ENCODE results near the gene SLCO3A1.

The SLCO3A1 gene

GRCh38 chr15:91870876-91871537, 17.5 kb downstream of the SLCO3A1 start:
- Histone ChIP-seq H3K9me3 (no peaks in the 10 kb centered on the region), H3K27me3 (no peaks in the 10 kb centered on the region), H3K36me3 (peaks cover 10% of the 10 kb centered on the region), H3K4me3 (ENCODE audit: low read depth in 1 of 2, low read length in 1 of 2) (no peak overlapping the region), H3K27ac (no peak overlapping the region), H3K4me1 (ENCODE audit: control insufficient read depth in 1 of 2, insufficient read depth in 1 of 2, low read depth in 1 of 2, low read length in 1 of 2) (peaks cover 5 to 17% of the 10 kb centered on the region in 2 experiments)
- TF ChIP-seq, protein P1, sequence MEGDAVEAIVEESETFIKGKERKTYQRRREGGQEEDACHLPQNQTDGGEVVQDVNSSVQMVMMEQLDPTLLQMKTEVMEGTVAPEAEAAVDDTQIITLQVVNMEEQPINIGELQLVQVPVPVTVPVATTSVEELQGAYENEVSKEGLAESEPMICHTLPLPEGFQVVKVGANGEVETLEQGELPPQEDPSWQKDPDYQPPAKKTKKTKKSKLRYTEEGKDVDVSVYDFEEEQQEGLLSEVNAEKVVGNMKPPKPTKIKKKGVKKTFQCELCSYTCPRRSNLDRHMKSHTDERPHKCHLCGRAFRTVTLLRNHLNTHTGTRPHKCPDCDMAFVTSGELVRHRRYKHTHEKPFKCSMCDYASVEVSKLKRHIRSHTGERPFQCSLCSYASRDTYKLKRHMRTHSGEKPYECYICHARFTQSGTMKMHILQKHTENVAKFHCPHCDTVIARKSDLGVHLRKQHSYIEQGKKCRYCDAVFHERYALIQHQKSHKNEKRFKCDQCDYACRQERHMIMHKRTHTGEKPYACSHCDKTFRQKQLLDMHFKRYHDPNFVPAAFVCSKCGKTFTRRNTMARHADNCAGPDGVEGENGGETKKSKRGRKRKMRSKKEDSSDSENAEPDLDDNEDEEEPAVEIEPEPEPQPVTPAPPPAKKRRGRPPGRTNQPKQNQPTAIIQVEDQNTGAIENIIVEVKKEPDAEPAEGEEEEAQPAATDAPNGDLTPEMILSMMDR (IDR thresholded peaks at IDR 0.05): no peak

DNA sequence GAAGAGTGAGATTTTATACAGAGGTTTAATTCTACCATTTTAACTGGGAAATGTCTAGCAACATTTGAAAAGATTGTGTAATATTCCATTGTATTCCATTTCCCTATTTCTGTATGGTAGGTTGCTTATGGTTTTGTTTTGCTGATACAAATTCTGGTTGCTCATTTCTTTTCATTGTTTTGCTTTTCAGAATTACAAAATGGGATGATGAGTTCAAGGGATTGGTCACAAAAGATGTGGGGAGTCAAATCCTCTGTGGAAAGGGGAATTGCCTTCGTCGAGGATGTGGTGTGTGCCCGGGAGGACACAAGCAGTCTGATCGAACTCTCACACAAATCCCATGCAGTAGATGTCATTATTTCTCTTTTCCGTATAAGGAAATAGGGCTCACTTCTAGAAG, 18.3 kb downstream of the SLCO3A1 start:
- no peak overlapping the region for H3K27ac ChIP-seq
- no peaks in the 10 kb centered on the region for H3K27me3 ChIP-seq
- peaks cover 17% of the 10 kb centered on the region for H3K36me3 ChIP-seq
- TF ChIP-seq, protein P1 (IDR thresholded peaks at IDR 0.05): no peak
- peaks cover 5 to 17% of the 10 kb centered on the region in 2 experiments for H3K4me1 ChIP-seq (ENCODE audit: control insufficient read depth in 1 of 2, insufficient read depth in 1 of 2, low read depth in 1 of 2, low read length in 1 of 2)
- no peak overlapping the region for H3K4me3 ChIP-seq (ENCODE audit: low read depth in 1 of 2, low read length in 1 of 2)
- no peaks in the 10 kb centered on the region for H3K9me3 ChIP-seq

GRCh38 chr15:91872356-91873137, 19.0 kb downstream of the SLCO3A1 start:
- no peak overlapping the region for H3K4me3 ChIP-seq (ENCODE audit: low read depth in 1 of 2, low read length in 1 of 2)
- no peaks in the 10 kb centered on the region for H3K27me3 ChIP-seq
- H3K9me3 ChIP-seq: no peaks in the 10 kb centered on the region
- H3K36me3 ChIP-seq: peaks cover 17% of the 10 kb centered on the region
- H3K4me1 ChIP-seq (ENCODE audit: control insufficient read depth in 1 of 2, insufficient read depth in 1 of 2, low read depth in 1 of 2, low read length in 1 of 2): peaks cover 5 to 17% of the 10 kb centered on the region in 2 experiments
- no peak overlapping the region for H3K27ac ChIP-seq
- TF ChIP-seq, protein P1 (IDR thresholded peaks at IDR 0.05): no peak

DNA sequence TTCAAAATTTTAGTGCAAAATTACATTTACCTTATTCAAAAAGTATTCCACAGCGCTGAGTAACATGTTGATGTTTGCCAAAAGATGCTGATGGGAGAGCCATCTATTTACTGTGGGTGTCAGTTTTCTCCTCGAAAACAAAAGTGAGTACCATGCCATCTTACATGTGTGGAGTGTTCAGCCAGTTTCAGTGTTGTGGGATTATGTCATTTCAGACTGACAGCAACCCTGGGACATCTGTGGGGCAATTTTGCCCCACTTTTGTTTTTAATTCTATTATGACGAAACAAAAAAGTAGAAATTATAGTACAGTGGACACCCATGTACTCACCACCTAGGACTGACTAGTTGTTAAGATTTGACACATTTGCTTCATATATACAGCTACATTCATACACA, 19.6 kb downstream of the SLCO3A1 start:
- peaks cover 5 to 17% of the 10 kb centered on the region in 2 experiments for H3K4me1 ChIP-seq (ENCODE audit: control insufficient read depth in 1 of 2, insufficient read depth in 1 of 2, low read depth in 1 of 2, low read length in 1 of 2)
- TF ChIP-seq, protein P1 (IDR thresholded peaks at IDR 0.05): no peak
- H3K4me3 ChIP-seq (ENCODE audit: low read depth in 1 of 2, low read length in 1 of 2): no peak overlapping the region
- H3K9me3 ChIP-seq: no peaks in the 10 kb centered on the region
- H3K27me3 ChIP-seq: no peaks in the 10 kb centered on the region
- no peak overlapping the region for H3K27ac ChIP-seq
- H3K36me3 ChIP-seq: peaks cover 17% of the 10 kb centered on the region

GRCh38 chr15:91874171-91874570, 20.7 kb downstream of the SLCO3A1 start:
- peaks cover 5 to 17% of the 10 kb centered on the region in 2 experiments for H3K4me1 ChIP-seq (ENCODE audit: control insufficient read depth in 1 of 2, insufficient read depth in 1 of 2, low read depth in 1 of 2, low read length in 1 of 2)
- no peak overlapping the region for H3K27ac ChIP-seq
- H3K36me3 ChIP-seq: peaks cover 17% of the 10 kb centered on the region
- no peak overlapping the region for H3K4me3 ChIP-seq (ENCODE audit: low read depth in 1 of 2, low read length in 1 of 2)
- H3K9me3 ChIP-seq: no peaks in the 10 kb centered on the region
- H3K27me3 ChIP-seq: no peaks in the 10 kb centered on the region
- TF ChIP-seq, protein P1 (IDR thresholded peaks at IDR 0.05): no peak
